22Rv1 (cell line): ENCODE measurements around the gene PLCXD3.
"Not testable (repeated sequence)": the region's sequence is repeated elsewhere in the genome, so short reads cannot be mapped to it uniquely, and the experiment has no call there.

Source experiments
- H3K27ac ChIP-seq: fragments of 450-650 bp; 2 replicates; pipeline ENCODE4 v1.5.1; 2017
- CTCF ChIP-seq: fragments of 450-650 bp; IDR thresholded peaks from 2 replicates; pipeline ENCODE4 v1.5.1; 2017; ENCODE audit warnings: mild to moderate bottlenecking
- ZFX ChIP-seq: fragments of 450-650 bp; IDR thresholded peaks from 2 replicates; pipeline ENCODE4 v1.6.1; 2017; ENCODE audit warnings: antibody characterized with exemption, borderline replicate concordance

Gene PLCXD3

GRCh38 chr5:41485533-41485932 is 24.9 kb downstream of the PLCXD3 start:
- TF ChIP-seq CTCF (no peak), ZFX (no peak)
- no peak overlapping the region for H3K27ac ChIP-seq

GRCh38 chr5:41482715-41483114 is 27.7 kb downstream of the PLCXD3 start:
- H3K27ac ChIP-seq: no peak overlapping the region
- TF ChIP-seq ZFX: no peak
- no peak for TF ChIP-seq CTCF

GRCh38 chr5:41482173-41482572 is 28.2 kb downstream of the PLCXD3 start:
- TF ChIP-seq CTCF (no peak), ZFX (no peak)
- no peak overlapping the region for H3K27ac ChIP-seq

- not testable (repeated sequence) for H3K27ac ChIP-seq
These were observed 38.7 kb downstream of the PLCXD3 start for GRCh38 chr5:41471571-41472208.

- TF ChIP-seq ZFX (no peak), CTCF (no peak)
- H3K27ac ChIP-seq: no peak overlapping the region
These were observed 44.8 kb downstream of the PLCXD3 start for GRCh38 chr5:41465493-41466171.

- no peak overlapping the region for H3K27ac ChIP-seq
- TF ChIP-seq CTCF (no peak), ZFX (no peak)
These were observed 50.8 kb downstream of the PLCXD3 start for GRCh38 chr5:41459557-41459956.

- H3K27ac ChIP-seq: no peak overlapping the region
- TF ChIP-seq CTCF: no peak
- TF ChIP-seq ZFX: no peak
These were observed 53.3 kb downstream of the PLCXD3 start for GRCh38 chr5:41457094-41457493.

GRCh38 chr5:41452506-41452905 is 57.9 kb downstream of the PLCXD3 start:
- H3K27ac ChIP-seq: no peak overlapping the region
- no peak for TF ChIP-seq CTCF
- no peak for TF ChIP-seq ZFX
